ENCODE results near the gene PBX4. TPM values are rescaled to one million over a fixed set of nuclear protein-coding genes. Genes with fewer than 3 reads are reported as not detected.

PBX4 gene
- total and polyA plus RNA-seq, 2 of the 8 experiments (the other 6 are each of a cell fraction or from before 2014, with no cell fraction given) = 3.4 to 3.8 TPM

- no peak for TF ChIP-seq RAD21 (IDR thresholded peaks at IDR 0.05 in 1 of 2, conservative IDR thresholded peaks at IDR 0.05 in 1 of 2; ENCODE audit: low read depth in 2 of 2, low read length in 2 of 2)
Observed at GRCh38 chr19:19542507-19542906, 76.0 kb downstream of the PBX4 start (continued).
